Measurements from ENCODE around the gene CTXND1.

DNA sequence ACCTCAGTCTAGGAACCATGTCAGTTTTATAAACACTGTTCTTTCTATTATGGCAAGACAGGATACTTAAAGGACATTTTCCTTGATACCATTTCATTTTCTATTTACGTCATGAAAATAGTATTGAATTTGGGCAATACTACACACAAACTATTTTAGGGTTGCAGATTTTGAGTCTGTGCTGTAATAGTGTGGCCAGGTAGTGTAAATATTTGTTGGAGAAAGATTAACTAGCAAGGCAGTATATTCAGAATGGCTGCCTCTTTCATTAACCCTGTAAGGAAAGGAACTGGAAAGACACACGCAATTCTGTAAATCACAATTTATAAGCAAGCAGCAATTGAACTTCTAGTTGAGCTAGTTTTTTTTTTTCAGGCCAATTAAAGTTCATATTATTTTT lies 2.0 kb downstream of the CTXND1 start:
- TF ChIP-seq, protein P1, sequence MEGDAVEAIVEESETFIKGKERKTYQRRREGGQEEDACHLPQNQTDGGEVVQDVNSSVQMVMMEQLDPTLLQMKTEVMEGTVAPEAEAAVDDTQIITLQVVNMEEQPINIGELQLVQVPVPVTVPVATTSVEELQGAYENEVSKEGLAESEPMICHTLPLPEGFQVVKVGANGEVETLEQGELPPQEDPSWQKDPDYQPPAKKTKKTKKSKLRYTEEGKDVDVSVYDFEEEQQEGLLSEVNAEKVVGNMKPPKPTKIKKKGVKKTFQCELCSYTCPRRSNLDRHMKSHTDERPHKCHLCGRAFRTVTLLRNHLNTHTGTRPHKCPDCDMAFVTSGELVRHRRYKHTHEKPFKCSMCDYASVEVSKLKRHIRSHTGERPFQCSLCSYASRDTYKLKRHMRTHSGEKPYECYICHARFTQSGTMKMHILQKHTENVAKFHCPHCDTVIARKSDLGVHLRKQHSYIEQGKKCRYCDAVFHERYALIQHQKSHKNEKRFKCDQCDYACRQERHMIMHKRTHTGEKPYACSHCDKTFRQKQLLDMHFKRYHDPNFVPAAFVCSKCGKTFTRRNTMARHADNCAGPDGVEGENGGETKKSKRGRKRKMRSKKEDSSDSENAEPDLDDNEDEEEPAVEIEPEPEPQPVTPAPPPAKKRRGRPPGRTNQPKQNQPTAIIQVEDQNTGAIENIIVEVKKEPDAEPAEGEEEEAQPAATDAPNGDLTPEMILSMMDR (IDR thresholded peaks at IDR 0.05; ENCODE audit: low read length), result no peak
- TF ChIP-seq EZH2 (optimal IDR thresholded peaks at IDR 0.05; ENCODE audit: low read depth, low read length), result no peak
- TF ChIP-seq EZH2phosphoT487 (IDR thresholded peaks at IDR 0.05; ENCODE audit: low read length), result no peak
